Cardiac septum (tissue), 1 donor: ENCODE data around the gene ILF2. TPM values are rescaled to one million over a fixed set of nuclear protein-coding genes. Genes with fewer than 3 reads are reported as not detected.

Experiments
- DNase-seq: peaks from one replicate; pipeline ENCODE4 v3.0.0-alpha.2; 2020; ENCODE audit warnings: low spot score
- intact Hi-C: fragments of 100-400 bp; cut with DNase I; formaldehyde crosslinking; loops from one replicate; pipeline ENCODE4 v1.14.0; 2022
- total RNA-seq: library from RNA; stranded (reverse); fragmentation: NEBNext Ultra II Directional; extraction: Animal tissue kit (Norgen Biotek cat#: 25700); gene quantifications from one replicate; pipeline ENCODE4 v1.2.1, GENCODE V29; 2021
- donor health status: DM: no; HTN: no; CAD: no.

The ILF2 gene
- total RNA-seq, 1 donor from 2014 or later = 76.5 TPM

DNA sequence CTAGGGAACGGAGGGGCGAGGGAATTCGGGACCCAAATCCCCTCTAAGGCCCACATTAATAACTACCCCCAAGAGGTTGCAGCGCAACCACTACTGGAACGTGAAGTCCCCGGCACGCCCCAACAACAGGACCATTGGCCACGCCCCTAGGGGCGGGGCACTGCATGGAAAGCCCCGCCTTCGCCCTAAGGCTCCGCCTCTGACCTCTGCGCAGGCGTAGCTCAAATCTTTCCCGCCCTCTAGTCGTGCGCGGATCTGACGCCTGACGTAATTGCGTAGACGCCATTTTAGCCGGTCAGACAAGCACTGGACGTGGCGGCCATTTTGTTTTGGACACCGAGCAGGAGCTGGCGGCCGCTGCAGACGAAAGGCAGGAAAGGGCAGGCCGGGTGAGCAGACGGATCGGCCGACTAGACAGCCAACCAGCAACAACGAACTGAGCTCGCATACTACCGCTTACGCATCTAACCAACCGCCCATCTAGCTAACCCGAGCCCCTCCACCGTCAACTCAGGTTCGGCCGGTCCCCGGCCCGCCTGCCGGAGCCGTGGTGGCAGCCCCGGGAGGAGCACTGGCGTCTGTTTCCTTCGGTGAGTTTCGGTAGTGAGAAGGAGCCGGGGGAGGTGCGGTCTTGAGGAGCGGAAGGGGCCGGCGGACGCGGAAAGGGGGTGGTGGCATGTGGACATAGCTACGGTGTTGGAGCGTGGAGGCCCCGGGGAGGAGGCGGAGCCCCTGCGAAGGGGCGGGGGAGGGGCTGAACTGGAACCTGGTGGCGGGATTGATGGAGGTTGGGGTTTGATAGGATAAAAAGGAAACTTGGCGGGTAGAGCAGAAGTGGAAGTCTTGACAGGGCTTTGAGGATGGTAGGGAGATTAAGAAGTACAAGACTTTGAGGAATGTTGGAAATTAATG lies 36.8 kb downstream of the ILF2 start, which contains the start of gene CHTOP:
Gene CHTOP, plus strand, starts transcription at position 313 of the 912 bp plus-strand sequence. CDS start 2,523 bp downstream, outside the sequence.
- peak; percentile 99 for DNase-seq
- intact Hi-C loops = loop anchor here (2.0 to 5.0 kb wide), 2 partner anchors 25 to 127 kb away; partner anchors contain the start of gene SNAPIN

DNA sequence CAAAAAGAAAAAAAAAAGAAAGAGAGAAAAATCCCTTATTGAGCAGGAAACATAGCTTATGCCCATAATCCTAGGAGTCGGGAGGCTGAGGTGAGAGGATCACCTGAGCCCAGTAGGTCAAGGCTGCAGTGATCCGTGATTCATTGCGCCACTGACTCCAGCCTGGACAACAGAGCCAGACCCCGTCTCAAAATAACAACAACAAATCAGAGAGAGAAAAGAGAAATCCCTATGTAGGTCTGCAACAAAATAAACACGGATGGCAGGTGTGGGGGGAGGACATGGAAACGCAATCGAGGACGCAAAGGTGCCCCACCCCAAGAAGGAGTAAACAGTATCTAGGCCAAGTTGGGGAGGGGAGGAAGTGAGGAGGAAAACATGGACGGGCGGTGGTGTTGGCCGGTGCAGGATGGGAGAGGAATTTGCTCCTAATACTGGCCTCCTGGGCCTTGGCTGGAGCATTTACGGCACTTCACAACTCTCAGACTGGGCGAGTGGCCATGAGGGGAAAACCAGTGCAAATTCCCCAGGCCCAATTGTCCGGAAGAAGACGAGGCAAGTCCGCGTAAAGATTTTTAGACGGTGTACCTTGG lies 37.5 kb downstream of the ILF2 start:
- peak; percentile 26 for DNase-seq
- intact Hi-C loops = loop anchor here (5.0 kb wide), 1 partner anchor 126 kb away; no protein-coding TSS in a partner anchor

DNA sequence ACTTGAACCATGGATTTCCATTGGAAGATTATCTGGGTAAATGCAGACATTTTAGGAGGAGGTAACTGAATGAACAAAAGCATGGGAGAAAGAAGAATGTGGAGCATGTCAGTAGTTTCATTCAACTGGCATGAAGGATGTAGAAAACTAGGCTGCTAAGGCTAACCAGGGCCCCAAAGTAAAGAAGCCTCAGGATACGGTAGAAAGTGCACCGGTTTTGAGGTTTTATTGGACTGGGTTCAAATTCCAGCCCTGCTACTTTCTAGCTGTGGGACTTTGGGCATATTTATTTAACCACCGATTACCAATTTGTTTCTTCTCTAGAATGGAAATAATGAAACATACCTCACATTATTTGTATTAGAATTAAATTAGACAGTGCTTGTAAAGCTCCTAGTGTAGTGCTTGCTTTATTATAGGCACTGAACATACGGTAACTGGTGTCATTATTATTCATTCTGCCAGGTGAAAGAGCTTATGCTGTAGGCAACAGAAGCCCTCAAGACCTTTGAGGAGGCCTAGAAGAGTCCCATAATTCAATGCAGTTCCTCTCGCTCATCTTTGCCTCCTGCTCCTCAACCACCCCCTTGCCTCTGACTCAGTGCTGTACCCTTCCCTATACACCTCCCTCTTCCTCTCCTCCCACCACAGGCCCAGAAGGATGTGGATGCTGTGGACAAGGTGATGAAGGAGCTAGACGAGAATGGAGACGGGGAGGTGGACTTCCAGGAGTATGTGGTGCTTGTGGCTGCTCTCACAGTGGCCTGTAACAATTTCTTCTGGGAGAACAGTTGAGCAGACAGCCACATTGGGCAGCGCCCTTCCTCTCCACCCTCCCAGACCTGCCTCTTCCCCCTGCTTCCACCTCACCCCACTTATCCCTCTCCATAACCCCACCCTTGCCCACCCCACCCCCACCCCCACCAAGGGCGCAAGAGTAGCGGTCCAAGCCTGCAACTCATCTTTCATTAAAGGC lies 39.5 kb downstream of the ILF2 start:
- peak; percentile 63 for DNase-seq
- intact Hi-C loops = loop anchor here (5.0 kb wide), 1 partner anchor 124 kb away; no protein-coding TSS in a partner anchor

DNA sequence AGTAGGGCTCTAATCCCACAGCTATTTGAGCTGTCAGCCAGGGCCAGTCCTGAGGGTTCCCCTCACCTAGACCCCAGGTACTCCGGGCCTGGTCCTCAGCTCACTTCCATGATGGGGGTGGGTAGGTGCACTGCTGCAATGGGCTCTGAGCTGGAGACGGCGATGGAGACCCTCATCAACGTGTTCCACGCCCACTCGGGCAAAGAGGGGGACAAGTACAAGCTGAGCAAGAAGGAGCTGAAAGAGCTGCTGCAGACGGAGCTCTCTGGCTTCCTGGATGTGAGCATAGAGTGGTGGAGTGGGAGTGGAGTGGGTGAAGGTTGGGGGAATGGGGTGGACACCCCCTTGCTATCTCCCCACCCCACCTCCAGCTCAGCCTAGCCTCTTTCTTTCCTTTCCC lies 40.4 kb downstream of the ILF2 start:
- DNase-seq = peak; percentile 33
- intact Hi-C loops = loop anchor here (5.0 kb wide), 1 partner anchor 123 kb away; no protein-coding TSS in a partner anchor

DNA sequence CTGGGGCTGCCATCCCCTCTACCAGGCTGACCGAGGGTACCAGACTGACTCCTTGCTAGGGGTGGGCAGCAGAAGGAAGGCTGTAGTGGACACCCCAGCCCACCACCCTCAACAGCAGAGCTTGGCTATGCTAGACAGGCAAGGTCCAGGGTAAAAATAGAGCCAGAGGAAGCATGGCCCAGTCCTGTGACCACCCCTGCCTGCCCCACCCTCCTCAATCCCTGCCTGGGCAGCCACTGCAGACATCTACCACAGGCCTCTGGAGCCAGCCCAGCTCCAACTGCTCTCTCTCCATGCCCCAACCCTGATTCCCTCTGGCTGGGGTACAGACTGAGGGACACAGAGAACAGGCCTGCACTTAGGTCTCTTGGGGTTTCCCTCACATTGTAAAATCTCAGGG lies 40.8 kb downstream of the ILF2 start:
- intact Hi-C loops = loop anchor here (5.0 kb wide), 2 partner anchors 42 to 123 kb away; partner anchors contain the start of gene ILF2
- peak; percentile 90 for DNase-seq

DNA sequence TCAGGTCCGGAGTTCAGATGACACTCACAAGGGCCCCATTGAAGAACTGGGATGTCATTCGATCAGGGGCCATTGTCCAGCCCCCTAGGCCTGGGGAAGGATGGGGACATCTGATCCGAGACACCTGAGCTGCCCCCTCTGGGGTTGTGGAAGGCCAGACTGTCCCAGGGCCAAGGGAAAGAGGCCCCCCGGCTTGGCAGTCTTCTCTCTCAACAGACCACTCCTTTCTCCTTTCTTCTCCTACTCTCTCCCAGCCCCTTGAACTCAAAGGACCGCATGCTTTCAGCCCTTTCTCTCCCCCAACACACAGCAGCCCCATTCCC lies 41.5 kb downstream of the ILF2 start:
- DNase-seq = peak; percentile 60
- intact Hi-C loops = loop anchor here (5.0 kb wide), 1 partner anchor 43 kb away; the partner anchor contains the start of gene ILF2

DNA sequence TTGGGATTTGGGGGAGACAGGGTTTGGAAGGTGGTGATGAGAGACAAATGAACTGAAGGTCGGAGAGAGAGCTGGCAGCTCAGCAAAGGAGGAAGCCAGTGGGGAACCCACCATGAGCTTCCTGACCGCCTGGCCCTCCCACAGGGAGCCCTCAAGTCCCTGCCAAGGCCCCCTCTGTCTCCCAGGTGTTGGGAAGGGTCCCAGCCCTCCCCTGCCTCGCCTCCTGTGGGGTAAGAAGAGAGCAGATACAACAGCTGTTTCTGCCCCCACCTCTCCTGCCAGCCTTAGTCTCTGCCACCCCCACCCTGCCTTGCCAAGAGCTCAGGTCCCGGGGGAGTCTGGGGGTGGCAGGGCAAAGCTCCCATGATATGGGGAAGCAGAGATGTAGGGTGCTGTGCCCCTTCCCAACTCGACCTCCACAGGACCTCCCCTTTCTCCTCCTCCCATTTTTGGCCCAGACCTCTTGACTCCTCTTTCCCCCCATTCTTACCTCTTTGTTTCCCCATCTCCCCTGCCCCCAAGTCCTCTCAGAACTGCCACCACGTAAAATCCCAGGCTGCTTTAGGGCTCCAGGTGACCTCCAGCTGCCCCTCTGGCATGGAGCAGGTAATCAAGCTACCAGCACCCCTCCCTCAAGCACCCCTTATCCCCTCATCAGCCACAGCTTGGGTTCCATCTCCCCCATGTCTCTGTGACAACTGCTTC lies 42.0 kb downstream of the ILF2 start:
- intact Hi-C loops = loop anchor here (5.0 kb wide), 1 partner anchor 44 kb away; the partner anchor contains the start of gene ILF2
- peak; percentile 17 for DNase-seq

DNA sequence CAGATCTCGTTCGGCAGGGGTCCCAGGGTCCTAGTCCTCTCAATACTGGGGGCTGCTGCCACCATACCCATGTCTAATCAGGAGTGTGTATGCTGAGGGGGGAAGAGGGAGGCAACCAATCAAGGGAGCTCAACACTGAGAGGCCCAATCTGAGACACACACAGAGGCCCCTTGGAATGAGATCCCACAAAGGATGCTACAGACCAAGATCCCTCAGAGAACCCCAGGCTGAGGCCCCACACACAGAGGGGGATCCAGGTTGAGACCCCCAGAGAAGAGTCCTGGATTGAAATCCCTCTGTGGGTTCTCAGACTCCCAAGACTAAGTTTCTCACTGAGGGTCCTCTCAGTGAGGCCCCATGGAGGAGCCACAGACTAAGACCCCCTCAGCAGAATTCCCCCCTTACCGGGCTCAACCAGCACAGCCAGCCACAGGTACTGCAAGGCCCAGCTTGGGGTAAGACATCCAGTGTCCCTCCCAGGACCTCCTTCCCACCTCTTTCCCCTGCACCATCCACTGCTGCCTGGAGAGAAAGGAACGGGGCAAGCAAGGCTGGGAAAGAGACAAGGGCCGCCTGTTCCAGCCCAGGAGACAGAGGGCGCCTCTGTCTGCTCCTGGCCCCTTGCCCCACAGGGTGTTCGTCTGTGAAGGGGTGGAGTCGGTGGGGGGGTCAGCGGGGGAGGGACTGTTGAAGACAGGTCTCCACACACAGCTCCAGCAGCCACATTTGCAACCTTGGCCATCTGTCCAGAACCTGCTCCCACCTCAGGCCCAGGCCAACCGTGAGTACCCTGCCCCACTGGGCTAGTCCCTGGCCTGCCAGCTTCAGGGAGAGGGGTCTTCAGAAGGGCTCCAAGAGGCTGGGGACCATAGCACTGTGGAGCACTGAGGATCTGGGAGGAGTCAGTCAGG lies 42.8 kb downstream of the ILF2 start, which contains the start of gene S100A1:
Gene S100A1, plus strand, starts transcription at position 720 of the 912 bp plus-strand sequence. CDS start 2,088 bp downstream, outside the sequence.
- intact Hi-C loops = loop anchor here (5.0 kb wide), 1 partner anchor 44 kb away; the partner anchor contains the start of gene ILF2
- peak; percentile 86 for DNase-seq

DNA sequence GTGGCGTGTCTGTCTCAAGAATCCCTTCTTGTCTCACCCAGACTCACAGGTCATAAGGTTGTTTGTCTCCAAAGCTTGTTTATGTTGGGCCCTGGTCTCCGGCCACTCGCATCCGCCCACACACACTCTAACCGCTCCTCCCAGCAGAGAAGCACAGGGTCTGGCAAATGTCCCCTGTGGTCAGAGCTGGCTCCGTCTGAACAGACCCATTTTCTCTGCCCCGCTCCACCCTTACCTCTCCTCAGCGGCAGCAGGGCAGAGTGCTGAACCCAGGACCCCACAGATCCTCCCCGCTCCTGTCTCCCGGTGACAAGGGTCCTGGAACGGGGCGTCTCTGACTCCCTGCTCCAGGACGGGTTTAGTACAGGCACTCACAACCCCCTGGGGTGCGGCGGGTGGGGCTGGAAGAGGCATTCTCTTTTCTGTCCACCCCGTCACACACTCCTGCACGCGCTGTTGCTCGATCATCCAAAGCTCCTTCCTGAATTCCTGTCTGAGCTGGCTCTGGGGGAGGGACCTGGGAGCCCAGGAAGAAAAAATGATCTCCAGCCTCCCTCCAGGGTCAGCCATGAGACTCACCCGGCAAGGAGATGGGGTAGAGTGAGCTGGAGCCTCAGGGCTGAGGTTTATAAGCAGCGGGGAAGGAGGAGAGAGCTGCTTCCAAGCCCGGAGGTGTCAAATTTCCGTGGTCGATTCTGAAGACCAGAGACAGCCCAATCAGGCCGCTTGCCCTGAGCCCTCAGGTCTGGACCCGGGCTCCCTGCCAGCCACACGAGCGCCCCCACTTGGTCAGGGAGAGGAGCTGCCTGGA lies 43.7 kb downstream of the ILF2 start, which contains the start of gene S100A13:
Gene S100A13, minus strand, starts transcription at position 602 of the 811 bp plus-strand sequence. CDS start 1,033 bp downstream, outside the sequence.
- DNase-seq = no peak
- intact Hi-C loops = loop anchor here (5.0 kb wide), 1 partner anchor 45 kb away; the partner anchor contains the start of gene ILF2

DNA sequence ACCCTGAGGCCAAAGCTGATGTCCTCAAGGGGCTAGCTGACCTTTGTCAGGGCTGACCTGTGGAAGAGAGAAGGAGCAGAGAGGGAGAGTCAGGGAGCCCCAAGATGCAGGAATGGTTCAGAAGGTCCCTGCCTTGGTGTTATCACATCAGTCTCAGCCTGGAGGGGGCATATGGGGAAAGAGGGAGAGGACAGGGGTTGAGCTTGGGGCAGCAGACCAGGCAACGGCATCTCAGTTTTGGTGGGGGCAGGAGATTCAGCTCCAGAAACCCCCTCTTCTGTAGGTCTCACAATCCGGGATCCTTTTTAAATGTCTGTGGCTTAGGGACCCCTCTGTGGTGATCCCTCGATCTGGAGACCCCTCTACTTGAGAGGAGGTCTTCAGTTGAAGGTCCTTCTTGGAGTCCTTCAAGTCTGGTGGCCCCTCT lies 44.3 kb downstream of the ILF2 start:
- intact Hi-C loops = loop anchor here (5.0 kb wide), 1 partner anchor 46 kb away; the partner anchor contains the start of gene ILF2
- DNase-seq = no peak

DNA sequence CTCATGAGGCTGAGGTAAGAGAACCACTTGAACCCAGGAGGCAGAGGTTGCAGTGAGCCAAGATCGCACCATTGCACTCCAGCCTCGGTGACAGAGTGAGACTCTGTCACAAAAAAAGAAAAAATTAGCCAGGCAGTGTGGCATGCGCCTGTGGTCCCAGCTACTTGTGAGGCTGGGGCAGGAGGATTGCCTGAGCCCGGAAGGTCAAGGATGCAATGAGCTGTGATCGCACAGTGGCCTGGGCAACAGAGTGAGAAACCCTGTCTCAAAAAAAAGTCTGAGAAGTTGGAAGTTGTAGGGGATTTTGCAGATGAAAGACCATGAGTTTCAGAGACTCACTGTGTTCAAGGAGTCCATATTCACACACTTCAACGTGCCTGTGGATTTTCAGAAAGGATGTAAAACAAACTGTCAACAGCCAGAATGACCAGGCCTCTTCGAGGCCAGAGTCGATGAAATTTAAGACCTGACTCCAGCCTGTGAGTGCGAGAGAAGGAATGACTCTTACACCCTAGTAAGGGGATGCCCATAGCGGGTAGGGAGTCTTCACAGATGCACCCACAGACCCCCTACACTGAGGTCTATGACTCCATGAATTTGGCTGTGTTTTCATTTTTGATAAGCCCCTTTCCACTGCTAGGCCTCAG lies 45.7 kb downstream of the ILF2 start:
- DNase-seq = no peak
- intact Hi-C loops = loop anchor here (5.0 kb wide), 1 partner anchor 47 kb away; the partner anchor contains the start of gene ILF2

DNA sequence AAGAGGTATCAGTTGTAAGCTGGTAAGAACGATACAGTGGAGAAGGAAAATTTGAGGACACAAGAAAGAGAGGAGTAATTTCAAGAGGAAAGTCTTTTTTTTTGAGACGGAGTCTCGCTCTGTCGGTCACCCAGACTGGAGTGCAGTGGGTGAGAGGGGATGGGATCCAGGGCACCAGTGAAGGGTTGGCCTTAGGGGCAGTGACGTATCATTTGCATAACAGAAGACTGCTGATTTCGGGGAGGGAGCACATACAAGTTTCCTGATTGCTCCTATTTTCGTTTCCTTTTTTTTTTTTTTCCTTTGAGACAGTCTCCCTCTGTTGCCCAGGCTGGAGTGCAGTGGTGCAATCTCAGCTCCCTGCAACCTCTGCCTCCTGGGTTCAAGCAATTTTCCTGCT lies 47.7 kb downstream of the ILF2 start:
- intact Hi-C loops = no loop called here
- no peak for DNase-seq

DNA sequence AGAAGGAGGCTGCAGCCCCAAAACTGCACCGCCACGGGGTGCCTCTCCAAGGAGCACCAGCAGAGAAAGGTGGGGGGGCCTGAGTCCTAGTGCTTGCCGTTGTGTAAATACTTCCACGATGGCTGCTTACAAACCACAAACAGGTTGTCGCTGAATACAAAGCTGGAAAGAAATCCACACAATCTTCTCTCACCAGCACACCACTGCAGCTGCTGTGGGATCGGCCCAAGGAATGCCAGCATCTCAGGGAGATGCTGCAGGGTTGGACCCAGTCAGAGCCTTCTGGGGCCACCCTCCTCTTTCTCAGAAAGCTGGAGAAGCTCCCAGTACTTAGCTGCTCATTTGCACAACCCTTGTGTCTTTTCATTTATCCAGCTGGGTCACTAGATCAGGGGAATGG lies 51.6 kb downstream of the ILF2 start:
- intact Hi-C loops = loop anchor here (5.0 kb wide), 2 partner anchors 87 to 107 kb away; no protein-coding TSS in a partner anchor
- no peak for DNase-seq

DNA sequence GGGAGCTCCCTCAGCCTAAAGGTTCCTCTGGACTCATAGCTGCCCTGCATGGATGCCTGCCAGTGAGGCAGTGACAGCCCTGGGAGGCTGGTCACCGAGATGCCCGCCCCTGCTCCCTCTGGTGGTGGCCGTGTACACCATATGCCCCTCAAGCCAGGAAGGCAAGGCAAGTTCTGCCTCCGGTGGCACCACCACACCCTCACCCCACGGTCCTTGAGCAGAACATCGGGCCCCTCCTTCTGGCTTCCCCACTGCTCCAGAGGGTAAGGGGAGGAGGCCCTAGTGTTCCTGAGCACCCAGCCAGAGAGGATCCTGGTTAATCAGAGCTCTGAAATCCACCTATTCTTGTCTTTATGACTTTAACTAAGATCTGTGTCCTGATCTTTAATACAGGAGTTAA lies 53.1 kb downstream of the ILF2 start:
- DNase-seq = no peak
- intact Hi-C loops = loop anchor here (2.0 to 5.0 kb wide), 3 partner anchors 49 to 105 kb away; no protein-coding TSS in a partner anchor

DNA sequence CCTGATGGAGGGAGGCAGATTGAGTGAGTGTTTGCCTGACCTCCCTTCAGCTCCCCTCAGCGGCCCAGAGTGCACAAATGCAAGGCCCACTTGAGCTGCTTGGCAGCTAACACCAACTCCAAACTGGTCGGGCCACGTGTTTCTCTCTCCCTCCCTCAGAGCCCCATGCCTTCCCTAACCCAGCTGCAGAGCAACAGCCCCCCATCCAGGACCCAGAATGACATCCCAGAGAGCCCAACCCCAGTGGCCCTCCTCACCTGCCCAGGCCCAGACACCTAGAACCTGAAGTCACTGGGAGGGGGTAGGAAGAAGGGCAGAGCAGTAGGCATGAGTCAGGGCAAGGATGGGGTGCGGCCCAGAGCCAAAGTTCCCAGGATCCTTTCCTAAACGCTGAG lies 53.9 kb downstream of the ILF2 start:
- no peak for DNase-seq
- intact Hi-C loops = loop anchor here (2.0 to 5.0 kb wide), 3 partner anchors 48 to 105 kb away; no protein-coding TSS in a partner anchor
